Right atrium auricular region (tissue), 2 donors: ENCODE data around the gene SPZ1. TPM values are rescaled to one million over a fixed set of nuclear protein-coding genes. Genes with fewer than 3 reads are reported as not detected.

Experiments used
- DNase-seq: peaks from one replicate; pipeline ENCODE4 v3.0.0-alpha.2; 2019; ENCODE audit warnings: low spot score
- H3K27ac ChIP-seq, 2 donors: fragments of 200-600 bp; sonication (generic); 1 replicate in 1 of 2; 2 replicates in 1 of 2; pipeline ENCODE4 v1.5.1; 2016 to 2019
- H3K27me3 ChIP-seq, 2 donors: fragments of 200-600 bp; sonication (generic); one replicate each; pipeline versions ENCODE4 v1.5.1 to v1.6.0; 2017 to 2019
- H3K36me3 ChIP-seq: fragments of 200-600 bp; sonication (generic); one replicate; pipeline ENCODE4 v1.5.1; 2016
- H3K4me1 ChIP-seq, 2 donors: fragments of 200-600 bp; sonication (generic); one replicate each; pipeline versions ENCODE4 v1.5.1 to v1.6.0; 2017 to 2019
- H3K4me3 ChIP-seq, 2 donors: fragments of 200-600 bp; sonication (generic); 1 replicate in 1 of 2; 2 replicates in 1 of 2; pipeline ENCODE4 v1.5.1; 2017 to 2019; ENCODE audit warnings: mild to moderate bottlenecking in 1 of 2, moderate library complexity in 1 of 2
- H3K9me3 ChIP-seq, 2 donors: fragments of 200-600 bp; sonication (generic); one replicate each; pipeline ENCODE4 v1.5.1; 2019
- CTCF ChIP-seq, 2 donors: fragments of 200-600 bp; sonication (generic); IDR thresholded peaks; one replicate each; pipeline ENCODE4 v1.5.1; 2019; ENCODE audit warnings: antibody characterized with exemption in 2 of 2
- total RNA-seq, 2 donors: library from RNA; depleted of rRNA; stranded (reverse); fragments of >200 nt; gene quantifications; one replicate each; pipeline ENCODE4 v1.1.0, GENCODE V29; 2016

The SPZ1 gene
- total RNA-seq, 2 donors from 2014 or later: not detected

DNA sequence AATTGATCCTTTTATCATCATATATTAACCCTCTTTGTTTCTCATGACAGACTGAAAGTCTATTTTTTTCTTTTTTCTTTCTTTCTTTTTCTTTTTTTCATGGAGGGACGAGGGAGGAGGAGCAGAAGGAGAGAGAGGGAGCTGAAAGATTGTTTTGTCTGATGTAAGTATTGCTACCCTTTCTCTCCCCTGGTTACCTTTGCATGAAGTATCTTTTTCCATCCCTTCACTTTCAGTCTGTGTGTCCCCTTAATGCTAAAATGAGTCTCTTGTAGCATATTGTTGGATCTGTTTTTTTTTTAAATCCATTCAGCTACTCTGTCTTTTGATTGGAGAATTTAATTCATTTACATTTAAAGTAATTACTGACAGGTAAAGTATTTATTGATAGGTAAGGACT is 36.4 kb upstream of the SPZ1 start:
- no peaks in the 10 kb centered on the region for H3K27me3 ChIP-seq
- TF ChIP-seq CTCF (IDR thresholded peaks at IDR 0.05): no peak

GRCh38 chr5:80284720-80285119 is 35.1 kb upstream of the SPZ1 start:
- Histone ChIP-seq H3K27me3 (no peaks in the 10 kb centered on the region), H3K4me1 (no peaks in the 10 kb centered on the region), H3K9me3 (no peaks in the 10 kb centered on the region), H3K4me3 (no peak overlapping the region), H3K27ac (no peak overlapping the region), H3K36me3 (no peaks in the 10 kb centered on the region)
- TF ChIP-seq CTCF (IDR thresholded peaks at IDR 0.05): no peak
- DNase-seq: no peak

More for the DNA sequence above, 36.4 kb upstream of the SPZ1 start:
- Histone ChIP-seq H3K27ac (no peak overlapping the region), H3K36me3 (no peaks in the 10 kb centered on the region), H3K4me1 (no peaks in the 10 kb centered on the region), H3K9me3 (no peaks in the 10 kb centered on the region), H3K4me3 (no peak overlapping the region)
- no peak for DNase-seq

GRCh38 chr5:80288177-80288576 is 31.6 kb upstream of the SPZ1 start:
- H3K27ac ChIP-seq: no peak overlapping the region
- no peaks in the 10 kb centered on the region for H3K27me3 ChIP-seq
- H3K4me1 ChIP-seq: no peaks in the 10 kb centered on the region
- no peaks in the 10 kb centered on the region for H3K36me3 ChIP-seq
- no peak overlapping the region for H3K4me3 ChIP-seq
- H3K9me3 ChIP-seq: no peaks in the 10 kb centered on the region
- no peak for TF ChIP-seq CTCF (IDR thresholded peaks at IDR 0.05)
- no peak for DNase-seq

GRCh38 chr5:80289320-80289719 is 30.5 kb upstream of the SPZ1 start:
- H3K27ac ChIP-seq: no peak overlapping the region
- no peaks in the 10 kb centered on the region for H3K36me3 ChIP-seq
- no peaks in the 10 kb centered on the region for H3K9me3 ChIP-seq
- no peaks in the 10 kb centered on the region for H3K4me1 ChIP-seq
- no peak for DNase-seq
- no peaks in the 10 kb centered on the region for H3K27me3 ChIP-seq
- no peak overlapping the region for H3K4me3 ChIP-seq
- TF ChIP-seq CTCF (IDR thresholded peaks at IDR 0.05): no peak

- Histone ChIP-seq H3K9me3 (no peaks in the 10 kb centered on the region), H3K27me3 (no peaks in the 10 kb centered on the region), H3K36me3 (no peaks in the 10 kb centered on the region), H3K4me3 (no peak overlapping the region), H3K4me1 (no peaks in the 10 kb centered on the region), H3K27ac (no peak overlapping the region)
- DNase-seq: no peak
- no peak for TF ChIP-seq CTCF (IDR thresholded peaks at IDR 0.05)
Observed at GRCh38 chr5:80291761-80292160, 28.0 kb upstream of the SPZ1 start.

DNA sequence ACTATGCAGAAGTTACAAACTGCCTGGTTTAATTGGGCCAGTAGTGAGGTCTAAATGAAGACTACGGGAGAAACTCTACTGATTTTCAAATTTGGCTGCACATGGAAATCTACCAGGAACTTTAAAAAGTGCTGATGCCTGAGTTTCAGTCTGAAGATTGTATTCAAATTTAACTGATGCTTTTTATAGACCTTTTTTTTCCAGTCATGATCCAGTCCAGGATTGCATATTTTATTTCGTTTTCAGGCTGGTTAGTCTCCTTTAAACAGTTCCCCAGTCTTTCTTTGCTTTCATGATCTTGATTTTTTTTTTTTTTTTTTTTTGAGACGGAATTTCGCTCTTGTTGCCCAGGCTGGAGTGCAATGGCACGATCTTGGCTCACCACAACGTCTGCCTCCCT is 23.7 kb upstream of the SPZ1 start:
- no peak overlapping the region for H3K27ac ChIP-seq
- H3K27me3 ChIP-seq: no peaks in the 10 kb centered on the region
- TF ChIP-seq CTCF (IDR thresholded peaks at IDR 0.05): no peak
- no peaks in the 10 kb centered on the region for H3K36me3 ChIP-seq
- H3K9me3 ChIP-seq: no peaks in the 10 kb centered on the region
- DNase-seq: no peak
- no peaks in the 10 kb centered on the region for H3K4me1 ChIP-seq
- no peak overlapping the region for H3K4me3 ChIP-seq
